GM12874 (cell line): ENCODE results near the gene SYNE1.

Experiments used
- CTCF ChIP-seq: IDR thresholded peaks from 2 replicates; pipeline ENCODE4 v1.5.1; 2011; ENCODE audit warnings: low read depth, mild to moderate bottlenecking, control low read depth, low read length, moderate library complexity; ENCODE audit not compliant: insufficient read depth

SYNE1 gene

DNA sequence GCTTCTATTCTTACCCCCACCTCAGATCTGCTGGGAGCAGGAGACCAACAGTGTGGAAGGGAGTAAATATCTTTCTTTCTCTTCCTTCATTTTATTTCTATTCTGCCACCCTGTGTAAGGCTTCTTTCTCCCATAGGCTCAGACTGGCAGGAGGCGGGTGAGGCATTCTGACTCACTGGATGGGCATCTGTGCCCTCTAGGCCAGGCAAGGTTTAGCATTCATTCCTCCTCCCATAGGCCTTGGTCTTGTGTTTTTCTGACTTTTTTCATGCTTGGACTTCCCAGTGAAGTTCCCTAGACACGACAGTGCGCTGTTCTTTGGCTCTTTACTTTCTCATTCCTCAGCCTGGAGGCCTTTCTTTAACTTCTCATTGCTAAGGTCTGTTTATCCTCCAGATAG is 235.2 kb downstream of the SYNE1 start:
- no peak for TF ChIP-seq CTCF

GRCh38 chr6:152399399-152399798 is 237.8 kb downstream of the SYNE1 start:
- TF ChIP-seq CTCF = no peak

DNA sequence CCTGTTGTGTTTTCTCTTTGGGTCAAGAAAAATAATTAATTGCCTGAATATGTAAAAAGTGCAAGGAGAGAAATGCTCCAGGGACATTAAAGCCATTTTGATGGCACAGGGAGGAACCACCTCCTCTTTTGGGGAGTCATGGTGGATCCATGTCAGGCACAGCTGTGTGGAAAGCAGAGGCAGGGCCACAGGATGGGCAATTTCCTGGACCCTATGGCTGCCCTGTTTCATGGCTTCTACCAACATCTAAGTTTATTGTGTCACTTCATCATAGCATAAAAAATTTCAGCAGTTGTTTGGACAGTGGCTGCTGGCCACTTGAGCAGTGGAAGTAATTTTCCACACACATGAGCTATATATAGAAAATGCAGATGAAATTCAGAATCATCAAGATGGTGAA is 238.2 kb downstream of the SYNE1 start:
- no peak for TF ChIP-seq CTCF

GRCh38 chr6:152398316-152398715 is 238.8 kb downstream of the SYNE1 start:
- no peak for TF ChIP-seq CTCF

DNA sequence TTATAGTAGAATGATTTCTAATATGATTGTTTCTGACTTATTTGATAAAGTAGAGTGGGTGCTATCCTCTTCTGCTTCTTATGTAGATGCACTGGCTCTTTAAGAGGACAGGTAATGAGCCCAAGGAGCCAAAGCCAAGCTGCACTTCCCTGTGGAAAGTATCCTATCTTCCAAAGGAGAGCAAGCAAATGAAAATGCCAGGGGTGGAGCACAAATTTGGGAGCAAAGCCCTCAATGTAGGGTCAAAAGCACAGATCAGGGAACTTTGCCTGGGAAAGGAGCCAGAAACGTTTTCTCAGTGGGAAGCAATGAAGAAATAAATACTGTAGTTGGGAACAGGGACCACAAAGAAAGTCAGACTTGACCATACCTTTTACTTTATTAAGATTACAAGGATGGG is 242.9 kb downstream of the SYNE1 start:
- TF ChIP-seq CTCF = no peak

DNA sequence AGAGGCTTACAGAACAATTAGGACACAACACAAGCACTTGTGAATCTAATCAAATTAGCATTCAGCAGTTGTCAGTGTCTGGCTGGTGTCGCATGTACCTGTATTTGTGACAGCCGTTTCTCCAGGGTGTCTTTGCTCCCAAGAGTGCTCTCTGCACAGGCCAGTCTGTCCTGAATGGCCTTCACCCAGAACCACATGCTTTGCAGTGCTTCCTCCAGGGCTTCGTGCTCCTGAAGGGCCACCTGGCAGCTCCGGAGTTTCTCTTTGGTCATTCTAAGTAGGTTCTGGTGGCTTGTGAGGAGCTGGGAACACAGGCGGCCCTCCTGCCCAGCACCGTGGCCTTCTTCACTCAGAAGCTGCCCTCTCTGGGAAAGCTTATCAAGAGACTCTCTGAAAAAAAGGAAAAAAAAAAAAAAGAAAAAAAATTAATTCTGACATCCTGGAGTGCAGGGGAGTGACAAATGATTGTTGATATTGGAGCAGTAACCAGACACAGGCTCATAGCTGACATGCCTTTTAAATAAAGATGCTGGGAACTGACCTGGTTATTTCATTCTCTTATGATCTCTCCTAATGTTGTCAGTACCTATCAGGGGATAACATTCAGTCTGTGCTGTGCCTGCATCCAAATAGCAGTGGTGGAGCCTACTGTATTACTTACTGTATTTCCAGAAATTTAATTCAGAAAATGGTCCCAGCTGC is 245.8 kb downstream of the SYNE1 start:
- no peak for TF ChIP-seq CTCF

GRCh38 chr6:152387091-152387490 is 250.1 kb downstream of the SYNE1 start:
- no peak for TF ChIP-seq CTCF
